Posterior cingulate gyrus (tissue), 11 donors: ENCODE results near the gene CRYGD.
A peak's percentile ranks its signal among the peaks of the same experiment; 100 is the strongest.

Source experiments
- DNase-seq, 10 donors: peaks; one replicate each; pipeline versions ENCODE4 v3.0.0 to v3.0.0-alpha.2; 2020 to 2021; ENCODE audit warnings: mixed read lengths in 3 of 10
- intact Hi-C: fragments of 100-400 bp; cut with DNase I; formaldehyde crosslinking; loops from one replicate; pipeline ENCODE4 v1.15.1; 2023

CRYGD gene

GRCh38 chr2:208092093-208092832 lies 32.1 kb downstream of the CRYGD start:
- DNase-seq = no peak
- intact Hi-C loops = no loop called here

GRCh38 chr2:208090420-208090819 lies 33.9 kb downstream of the CRYGD start:
- no peak for DNase-seq
- intact Hi-C loops = no loop called here

- no peak for DNase-seq
- intact Hi-C loops = no loop called here
These were observed 38.3 kb downstream of the CRYGD start for GRCh38 chr2:208086029-208086428.

GRCh38 chr2:208083807-208084206 lies 40.5 kb downstream of the CRYGD start:
- intact Hi-C loops = no loop called here
- no peak for DNase-seq

- intact Hi-C loops = no loop called here
- no peak for DNase-seq
These were observed 47.0 kb downstream of the CRYGD start for GRCh38 chr2:208077276-208077675.

GRCh38 chr2:208074610-208075356 lies 49.5 kb downstream of the CRYGD start:
- intact Hi-C loops = no loop called here
- peak in 2 of 10 donors; percentile 14 to 20 for DNase-seq

GRCh38 chr2:208072250-208072892 lies 52.0 kb downstream of the CRYGD start:
- peak; percentile 25 to 93 (median 66) for DNase-seq
- intact Hi-C loops = loop anchor here (2.0 kb wide), 1 partner anchor 324 kb away; no protein-coding TSS in a partner anchor
